ENCODE measurements around the gene RAP2A.

Gene RAP2A

GRCh38 chr13:97456047-97456446, 22.1 kb downstream of the RAP2A start:
- TF ChIP-seq, protein P1, sequence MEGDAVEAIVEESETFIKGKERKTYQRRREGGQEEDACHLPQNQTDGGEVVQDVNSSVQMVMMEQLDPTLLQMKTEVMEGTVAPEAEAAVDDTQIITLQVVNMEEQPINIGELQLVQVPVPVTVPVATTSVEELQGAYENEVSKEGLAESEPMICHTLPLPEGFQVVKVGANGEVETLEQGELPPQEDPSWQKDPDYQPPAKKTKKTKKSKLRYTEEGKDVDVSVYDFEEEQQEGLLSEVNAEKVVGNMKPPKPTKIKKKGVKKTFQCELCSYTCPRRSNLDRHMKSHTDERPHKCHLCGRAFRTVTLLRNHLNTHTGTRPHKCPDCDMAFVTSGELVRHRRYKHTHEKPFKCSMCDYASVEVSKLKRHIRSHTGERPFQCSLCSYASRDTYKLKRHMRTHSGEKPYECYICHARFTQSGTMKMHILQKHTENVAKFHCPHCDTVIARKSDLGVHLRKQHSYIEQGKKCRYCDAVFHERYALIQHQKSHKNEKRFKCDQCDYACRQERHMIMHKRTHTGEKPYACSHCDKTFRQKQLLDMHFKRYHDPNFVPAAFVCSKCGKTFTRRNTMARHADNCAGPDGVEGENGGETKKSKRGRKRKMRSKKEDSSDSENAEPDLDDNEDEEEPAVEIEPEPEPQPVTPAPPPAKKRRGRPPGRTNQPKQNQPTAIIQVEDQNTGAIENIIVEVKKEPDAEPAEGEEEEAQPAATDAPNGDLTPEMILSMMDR (IDR thresholded peaks at IDR 0.05), result no peak

GRCh38 chr13:97459215-97459777, 25.3 kb downstream of the RAP2A start:
- TF ChIP-seq, protein P1 (IDR thresholded peaks at IDR 0.05), result no peak

- TF ChIP-seq, protein P1 (IDR thresholded peaks at IDR 0.05), result no peak
These were observed 26.2 kb downstream of the RAP2A start for GRCh38 chr13:97460004-97460775.

- TF ChIP-seq, protein P1 (IDR thresholded peaks at IDR 0.05), result no peak
These were observed 26.9 kb downstream of the RAP2A start for GRCh38 chr13:97460853-97461252.

GRCh38 chr13:97464561-97464960, 30.6 kb downstream of the RAP2A start:
- TF ChIP-seq, protein P1 (IDR thresholded peaks at IDR 0.05), result no peak

- TF ChIP-seq, protein P1 (IDR thresholded peaks at IDR 0.05), result no peak
These were observed 32.8 kb downstream of the RAP2A start for GRCh38 chr13:97466722-97467121.

- TF ChIP-seq, protein P1 (IDR thresholded peaks at IDR 0.05), result no peak
These were observed 34.4 kb downstream of the RAP2A start for GRCh38 chr13:97468331-97468730.
